Umbilical cord (tissue), 2 donors: Measurements from ENCODE around the gene CPLANE1. TPM values are rescaled to one million over a fixed set of nuclear protein-coding genes. Genes with fewer than 3 reads are reported as not detected.
"Not testable (repeated sequence)": the region's sequence is repeated elsewhere in the genome, so short reads cannot be mapped to it uniquely, and the experiment has no call there.

Source experiments
- DNase-seq: peaks from one replicate; pipeline ENCODE4 v3.0.0-alpha.2; 2015; ENCODE audit warnings: low spot score
- total RNA-seq: library from RNA; depleted of rRNA; stranded (reverse); fragments of >200 nt; gene quantifications from one replicate; pipeline ENCODE4 v1.2.3, GENCODE V29; 2014; ENCODE audit warnings: low replicate concordance; ENCODE audit not compliant: insufficient read depth

CPLANE1 gene
- total RNA-seq, 1 donor from 2014 or later = 34.2 TPM

DNA sequence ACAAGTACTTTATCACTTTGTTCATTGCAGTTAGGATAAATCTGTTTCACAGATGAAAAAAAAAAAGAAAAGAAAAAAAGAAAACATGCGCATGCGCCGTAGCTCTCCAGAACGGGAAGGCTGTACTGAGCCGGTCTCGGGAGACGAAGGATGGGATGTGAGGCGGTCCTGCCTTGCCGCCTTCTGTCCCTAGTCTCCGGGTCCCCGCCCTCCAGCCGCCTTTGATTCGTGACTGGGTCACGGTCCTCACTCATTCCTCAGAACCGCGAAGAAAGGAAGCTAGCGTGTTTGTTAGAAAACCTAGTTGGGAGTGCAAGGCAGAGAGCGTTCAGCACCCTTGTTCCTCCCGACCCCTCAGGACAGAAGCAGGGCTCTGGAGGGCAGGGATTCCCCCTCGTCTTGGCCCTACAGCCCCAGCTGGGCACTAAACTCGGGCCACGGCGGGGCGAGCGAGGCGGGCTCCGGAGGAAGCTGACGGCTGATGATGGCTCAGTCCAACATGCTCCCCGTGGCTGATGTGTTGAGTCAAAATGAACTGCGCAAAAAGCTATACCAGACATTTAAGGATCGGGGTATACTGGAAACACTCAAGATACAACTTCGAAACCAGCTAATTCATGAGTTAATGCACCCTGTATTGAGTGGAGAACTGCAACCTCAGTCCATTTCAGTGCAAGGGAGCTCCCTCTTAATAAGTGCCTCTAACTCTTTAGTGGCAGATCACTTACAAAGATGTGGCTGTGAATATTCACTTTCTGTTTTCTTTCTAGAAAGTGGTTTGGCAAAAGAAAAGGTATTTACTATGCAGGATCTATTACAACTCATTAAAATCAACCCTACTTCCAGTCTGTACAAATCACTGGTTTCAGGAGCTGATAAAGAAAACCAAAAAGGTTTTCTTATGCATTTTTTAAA lies 40.0 kb downstream of the CPLANE1 start:
- peak; percentile 9 for DNase-seq

DNA sequence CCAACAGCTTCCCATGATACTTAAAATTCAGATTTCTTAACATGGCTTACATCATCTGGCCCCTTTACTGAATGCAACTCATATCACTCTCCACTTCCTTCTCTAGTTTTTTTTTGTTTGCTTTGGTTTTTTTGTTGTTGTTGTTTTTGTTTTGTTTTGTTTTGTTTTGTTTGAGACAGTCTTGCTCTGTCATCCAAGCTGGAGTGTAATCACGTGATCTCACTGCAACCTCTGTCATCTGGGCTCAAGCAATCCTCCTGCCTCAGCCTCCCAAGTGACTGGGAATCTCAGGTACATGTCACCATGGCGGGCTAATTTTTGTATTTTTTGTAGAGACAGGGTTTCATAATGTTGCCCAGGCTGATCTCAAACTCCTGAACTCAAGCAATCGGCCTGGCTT lies 41.4 kb downstream of the CPLANE1 start:
- DNase-seq = no peak

DNA sequence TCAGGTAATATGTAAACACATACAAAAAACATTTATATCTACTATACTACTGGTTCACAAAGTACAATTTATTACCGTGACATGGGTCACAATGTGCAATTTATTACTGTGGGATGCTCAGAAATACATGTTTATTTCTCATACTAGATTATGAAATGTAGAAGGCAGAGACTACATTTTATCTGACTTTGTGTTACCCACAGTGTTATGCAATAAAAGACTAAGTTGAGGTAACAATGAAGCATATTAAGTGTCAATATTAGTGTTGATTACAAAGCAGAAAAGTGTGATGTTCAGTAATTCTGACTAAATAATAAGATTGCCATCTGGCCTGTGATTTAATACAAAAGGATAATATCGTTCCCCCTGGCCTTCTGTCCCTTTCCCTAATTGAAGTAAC lies 42.4 kb downstream of the CPLANE1 start:
- DNase-seq = no peak

GRCh38 chr5:37198842-37199241 lies 50.3 kb downstream of the CPLANE1 start:
- no peak for DNase-seq

DNA sequence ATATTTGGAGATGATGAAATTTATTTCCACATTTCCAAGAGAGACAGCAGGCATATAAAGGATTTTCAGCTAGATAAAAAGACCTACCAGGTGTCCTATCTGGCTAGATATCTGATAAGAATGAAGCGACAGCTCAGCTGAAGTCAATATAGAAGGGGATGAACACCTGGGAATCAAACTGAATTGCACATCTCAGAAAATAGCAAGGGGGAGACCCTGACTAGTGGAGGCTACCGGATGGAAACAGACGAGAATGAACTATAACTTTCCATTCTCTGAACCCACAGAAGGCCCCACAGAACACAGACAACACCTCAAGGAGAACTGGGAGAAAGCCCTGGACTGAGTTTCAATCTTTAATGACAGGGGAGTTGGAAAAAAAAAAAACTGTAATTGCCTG lies 51.1 kb downstream of the CPLANE1 start:
- no peak for DNase-seq

GRCh38 chr5:37197340-37198050 lies 51.7 kb downstream of the CPLANE1 start:
- no peak for DNase-seq

- no peak for DNase-seq
Observed at GRCh38 chr5:37190592-37190991, 58.6 kb downstream of the CPLANE1 start.

DNA sequence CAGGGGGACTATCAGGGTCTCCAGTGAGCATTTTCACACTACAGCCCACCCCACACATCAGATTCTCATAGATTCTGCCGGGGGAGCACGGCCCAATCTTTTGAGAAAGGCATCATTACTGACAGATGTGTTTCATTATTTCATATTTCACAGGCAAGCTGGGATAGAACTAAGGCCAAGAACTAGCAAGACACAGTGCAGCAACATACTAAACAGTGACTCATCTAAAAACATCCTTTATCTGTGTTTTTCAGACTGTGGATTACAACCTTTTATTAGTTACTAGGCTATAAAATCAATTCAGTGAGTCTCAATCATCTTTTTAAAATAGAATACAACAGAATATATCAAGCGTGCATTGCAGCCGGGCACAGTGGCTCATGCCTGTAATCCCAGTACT lies 59.8 kb downstream of the CPLANE1 start:
- no peak for DNase-seq

- DNase-seq = no peak
Observed at GRCh38 chr5:37187465-37187977, 61.7 kb downstream of the CPLANE1 start.

- no peak for DNase-seq
Observed at GRCh38 chr5:37184748-37185364, 64.3 kb downstream of the CPLANE1 start.

- no peak for DNase-seq
Observed at GRCh38 chr5:37182667-37183066, 66.5 kb downstream of the CPLANE1 start.

GRCh38 chr5:37174928-37175327 lies 74.2 kb downstream of the CPLANE1 start:
- DNase-seq = no peak

DNA sequence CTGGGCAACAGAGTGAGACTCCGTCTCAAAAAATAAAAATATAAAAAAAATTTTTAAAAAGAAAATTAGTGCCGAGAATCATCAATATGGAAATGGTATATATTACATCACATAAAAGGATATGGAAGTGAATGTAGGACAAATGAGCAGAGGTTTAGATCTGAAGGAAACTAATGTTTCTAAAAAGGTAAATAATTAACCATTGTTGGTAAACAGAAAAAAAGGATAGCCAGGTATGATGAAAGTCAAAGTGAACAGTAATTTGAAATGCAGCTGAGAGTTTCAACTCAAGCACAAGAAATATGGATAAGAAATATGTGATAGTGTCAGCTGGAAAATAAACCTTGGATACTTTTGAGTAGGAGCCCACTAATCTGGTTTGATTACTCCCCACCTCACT lies 76.2 kb downstream of the CPLANE1 start:
- no peak for DNase-seq

DNA sequence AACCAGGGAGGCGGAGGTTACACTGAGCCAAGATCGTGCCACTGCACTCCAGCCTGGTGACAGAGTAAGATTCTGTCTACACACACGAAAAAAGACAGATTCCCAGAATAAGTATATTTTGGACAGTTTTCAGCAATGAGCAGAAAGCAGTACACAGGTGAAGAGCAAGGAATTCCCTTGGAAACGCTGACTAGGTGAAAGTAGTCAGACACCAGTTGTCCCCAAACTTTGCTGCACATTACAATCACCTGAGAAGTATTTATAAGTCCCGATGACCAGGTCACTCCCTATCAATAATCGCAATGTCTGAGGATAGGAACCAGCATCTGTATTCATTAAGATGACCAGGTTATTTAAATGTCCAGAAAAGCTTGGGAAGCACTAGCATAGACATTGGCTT lies 78.3 kb downstream of the CPLANE1 start:
- DNase-seq = no peak

GRCh38 chr5:37166197-37166596 lies 83.0 kb downstream of the CPLANE1 start:
- DNase-seq = no peak

DNA sequence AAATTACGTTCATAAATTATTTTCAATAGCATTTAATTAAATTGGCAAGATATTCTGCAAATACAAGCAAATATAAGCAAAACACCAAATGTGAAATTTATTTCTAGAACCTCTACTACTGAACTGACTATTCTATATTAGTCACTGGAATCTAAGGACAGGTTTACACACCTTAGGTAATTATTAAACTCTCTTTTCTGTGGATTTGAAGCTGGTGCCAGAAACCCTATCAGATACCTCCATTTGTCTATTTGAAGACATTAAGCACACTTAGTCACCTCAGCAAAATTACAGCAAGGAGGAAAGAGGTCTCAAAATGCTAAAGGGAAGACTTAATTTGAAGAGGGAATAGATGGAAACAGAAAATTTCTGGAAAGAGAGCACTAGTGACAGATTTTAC lies 83.4 kb downstream of the CPLANE1 start:
- DNase-seq = no peak

- no peak for DNase-seq
Observed at GRCh38 chr5:37153661-37154060, 95.5 kb downstream of the CPLANE1 start.

GRCh38 chr5:37146896-37147295 lies 102.3 kb downstream of the CPLANE1 start:
- DNase-seq = no peak

- no peak for DNase-seq
Observed at GRCh38 chr5:37136694-37137093, 112.5 kb downstream of the CPLANE1 start.

DNA sequence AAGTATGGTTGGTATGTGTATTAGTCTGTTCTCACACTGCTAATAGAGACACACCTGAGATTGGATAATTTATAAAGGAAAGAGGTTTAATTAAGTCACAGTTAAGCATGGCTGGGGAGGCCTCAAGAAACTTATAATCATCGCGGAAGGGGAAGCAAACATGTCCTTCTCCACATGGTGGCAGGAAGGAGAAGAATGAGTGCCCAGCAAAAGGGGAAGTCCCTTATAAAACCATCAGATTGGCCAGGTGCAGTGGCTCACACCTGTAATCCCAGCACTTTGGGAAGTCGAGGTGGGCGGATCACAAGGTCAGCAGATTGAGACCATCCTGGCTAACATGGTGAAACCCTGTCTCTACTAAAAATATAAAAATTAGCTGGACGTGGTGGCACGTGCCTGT lies 113.9 kb downstream of the CPLANE1 start:
- not testable (repeated sequence) for DNase-seq

- DNase-seq = no peak
Observed at GRCh38 chr5:37133939-37134338, 115.2 kb downstream of the CPLANE1 start.

DNA sequence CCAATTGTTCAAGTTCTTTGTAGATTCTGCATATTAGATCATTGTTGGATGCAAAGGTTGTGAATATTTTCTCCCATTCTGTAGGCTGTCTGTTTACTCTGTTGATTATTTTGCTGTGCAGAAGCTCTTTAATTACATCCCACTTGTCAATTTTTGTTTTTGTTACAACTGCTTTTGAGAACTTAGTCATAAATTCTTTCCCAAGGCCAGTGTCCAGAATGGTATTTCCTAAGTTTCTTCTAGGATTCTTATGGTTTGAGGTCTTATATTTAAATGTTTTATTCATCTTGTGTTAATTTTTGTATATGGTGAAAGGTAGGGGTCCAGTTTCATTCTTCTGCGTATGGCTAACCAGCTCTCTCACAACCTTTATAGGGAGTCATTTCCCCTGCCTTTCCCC lies 116.5 kb downstream of the CPLANE1 start:
- DNase-seq = no peak
